K562 (cell line): ENCODE results near the gene AACS. TPM values are rescaled to one million over a fixed set of nuclear protein-coding genes. Genes with fewer than 3 reads are reported as not detected.

Source experiments
- ATAC-seq: fragments of 200-7000 bp; cut with Tn5 transposase; 3 replicates; pipeline ENCODE4 v1.9.1; 2020; ENCODE audit warnings: moderate library complexity
- BruUV-seq: library from RNA; stranded (reverse); fragments of 400-500 nt; replicated peaks from 2 replicates; lab custom pipeline; 2021; lab: Mats Ljungman, UMichigan
- CTCF ChIA-PET: fragments of 300-600 bp; formaldehyde crosslinking; extraction: SDS; loops from one replicate; lab custom pipeline; 2021; ENCODE audit warnings: low intra/inter-chr PET ratio; lab: Yijun Ruan, JAX
- POLR2A ChIA-PET: fragments of 300-600, 350-650 bp; sonication (Branson Sonifier 250); formaldehyde crosslinking; extraction: SDS; loops from one replicate; lab custom pipeline; 2021; ENCODE audit warnings: antibody characterized with exemption, inconsistent platforms; lab: Yijun Ruan, JAX
- DNase-seq, 4 experiments: peaks; one replicate each; pipeline versions ENCODE4 v3.0.0 to v3.0.0-alpha.2; 2011 to 2018; ENCODE audit warnings: low spot score in 3 of 4, mixed read lengths in 3 of 4; ENCODE audit errors: extremely low read depth in 1 of 4
- FAIRE-seq: peaks from 2 replicates; lab custom pipeline; 2011; peaks lifted over from hg19 to GRCh38; lab: Jason Lieb, UNC
- H2AFZ ChIP-seq: 2 replicates; pipeline ENCODE4 v1.6.0; 2011; ENCODE audit warnings: low read depth, low read length, control low read depth, inconsistent platforms
- H3K27ac ChIP-seq: fragments of 200-600 bp; 3 replicates; pipeline ENCODE4 v1.8.0; 2011; ENCODE audit warnings: low read depth, mild to moderate bottlenecking, control low read depth, inconsistent platforms, low read length, moderate library complexity, mixed read lengths; ENCODE audit errors: extremely low read depth
- H3K27me3 ChIP-seq, 2 experiments: fragments of 300-600 bp in 1 of 2; 2 replicates in 1 of 2; 3 replicates in 1 of 2; pipeline versions ENCODE4 v1.6.0 to v1.8.0; 2011; ENCODE audit warnings: inconsistent platforms in 2 of 2, low read length in 2 of 2, mild to moderate bottlenecking in 1 of 2, mixed read lengths in 1 of 2, moderate library complexity in 1 of 2; ENCODE audit not compliant: control insufficient read depth in 2 of 2, insufficient read depth in 2 of 2
- H3K36me3 ChIP-seq: fragments of 300-600 bp; 3 replicates; pipeline ENCODE4 v1.8.0; 2011; ENCODE audit warnings: mild to moderate bottlenecking, low read length, inconsistent platforms; ENCODE audit not compliant: control insufficient read depth, insufficient read depth
- H3K4me1 ChIP-seq, 2 experiments: fragments of 200-600 bp in 1 of 2; replicated peaks in 1 of 2; 2 replicates in 1 of 2; 3 replicates in 1 of 2; pipeline versions ENCODE4 v1.5.1 to v1.8.0; 2011; ENCODE audit warnings: inconsistent platforms in 2 of 2, low read length in 2 of 2, mild to moderate bottlenecking in 1 of 2, mixed read lengths in 1 of 2, moderate library complexity in 1 of 2; ENCODE audit not compliant: control insufficient read depth in 2 of 2, insufficient read depth in 2 of 2
- H3K4me2 ChIP-seq: 2 replicates; pipeline ENCODE4 v1.6.1; 2011; ENCODE audit warnings: low read length, control low read depth, inconsistent platforms, mixed read lengths; ENCODE audit not compliant: insufficient read depth
- H3K4me3 ChIP-seq: fragments of 200-600 bp; sonication (generic), shearing (Covaris generic); 2 replicates; pipeline ENCODE4 v1.5.1; 2016; ENCODE audit warnings: control low read depth, inconsistent platforms
- H3K79me2 ChIP-seq: fragments of 200-600 bp; 3 replicates; pipeline ENCODE4 v1.8.0; 2011; ENCODE audit warnings: low read length, inconsistent platforms; ENCODE audit not compliant: control insufficient read depth, insufficient read depth
- H3K9ac ChIP-seq, 2 experiments: 2 replicates each; pipeline versions ENCODE4 v1.6.0 to v1.6.1; 2011; ENCODE audit warnings: low read depth in 2 of 2, low read length in 2 of 2, control low read depth in 1 of 2, inconsistent platforms in 1 of 2, mild to moderate bottlenecking in 1 of 2, mixed read lengths in 1 of 2; ENCODE audit not compliant: insufficient read depth in 1 of 2
- H3K9me1 ChIP-seq: one replicate; pipeline ENCODE4 v1.6.0; 2011; ENCODE audit warnings: inconsistent platforms, mild to moderate bottlenecking, low read length, moderate library complexity; ENCODE audit not compliant: control insufficient read depth, insufficient read depth
- H3K9me3 ChIP-seq: replicated peaks from 2 replicates; pipeline ENCODE4 v1.5.1; 2011; ENCODE audit warnings: low read depth, low read length, inconsistent platforms; ENCODE audit not compliant: control insufficient read depth, insufficient read depth
- H4K20me1 ChIP-seq: replicated peaks from 2 replicates; pipeline ENCODE4 v1.6.1; 2011; ENCODE audit warnings: low read length, inconsistent platforms, mixed read lengths; ENCODE audit not compliant: control insufficient read depth, insufficient read depth
- ATF3 ChIP-seq, 2 experiments: fragments of 450-650 bp in 1 of 2; sonication (generic) in 1 of 2; formaldehyde crosslinking in 1 of 2; IDR thresholded peaks in 1 of 2; conservative IDR thresholded peaks in 1 of 2; 2 replicates each; pipeline versions ENCODE4 v1.6.1 to v1.8.1; 2016 to 2023; ENCODE audit warnings: mild to moderate bottlenecking in 2 of 2, moderate library complexity in 2 of 2, inconsistent platforms in 1 of 2, missing genetic modification reagents in 1 of 2
- DMBX1 ChIP-seq: fragments of 250-450 bp; sonication (Bioruptor Pico); IDR thresholded peaks from 2 replicates; pipeline ENCODE4 v1.8.0; 2022; ENCODE audit warnings: inconsistent platforms, mild to moderate bottlenecking, moderate library complexity, borderline replicate concordance
- PPARD ChIP-seq: fragments of 250-450 bp; sonication (Bioruptor Pico); IDR thresholded peaks from 2 replicates; pipeline ENCODE4 v1.8.0; 2022; ENCODE audit warnings: inconsistent platforms, mild to moderate bottlenecking, moderate library complexity
- RBM22 ChIP-seq: fragments of 200-400 bp; formaldehyde crosslinking; IDR thresholded peaks from 2 replicates; pipeline ENCODE4 v1.6.1; 2018; ENCODE audit warnings: low read length, low read depth; ENCODE audit not compliant: poor library complexity, severe bottlenecking
- ZC3H8 ChIP-seq: fragments of 450-650 bp; IDR thresholded peaks from 2 replicates; pipeline ENCODE4 v1.6.1; 2017
- ZEB2 ChIP-seq: fragments of 450-650 bp; IDR thresholded peaks from 2 replicates; pipeline ENCODE4 v1.6.1; 2016
- ZNF24 ChIP-seq: fragments of 450-650 bp; IDR thresholded peaks from 2 replicates; pipeline ENCODE4 v1.6.1; 2016
- ZNF395 ChIP-seq: fragments of 200-800 bp; sonication (Bioruptor generic); IDR thresholded peaks from 2 replicates; pipeline ENCODE4 v1.6.1; 2017; ENCODE audit warnings: missing genetic modification characterization, missing compliant biosample characterization
- ZZZ3 ChIP-seq: fragments of 450-650 bp; IDR thresholded peaks from 2 replicates; pipeline ENCODE4 v1.6.1; 2016; ENCODE audit warnings: antibody characterized with exemption, mild to moderate bottlenecking, moderate library complexity
- WGBS: fragments of 100-300 bp; shearing (Covaris generic); methylation state at CpG from one replicate; pipeline ENCODE4 v1.1.6; 2016; ENCODE audit warnings: low coverage, mixed read lengths; ENCODE audit not compliant: insufficient coverage; ENCODE audit errors: missing lambda C conversion rate; 5-methylcytosine and 5-hydroxymethylcytosine counted together
- in situ Hi-C: fragments of 300-500 bp; cut with MboI; formaldehyde crosslinking; loops from 4 replicates; pipeline ENCODE4 v1.15.0; 2018; ENCODE audit warnings: inconsistent platforms, mixed read lengths
- intact Hi-C: fragments of 100-400 bp; cut with micrococcal nuclease; formaldehyde crosslinking; loops from 2 replicates; pipeline ENCODE4 v1.14.2; 2022
- polyA plus RNA-seq, 8 experiments: library from polyadenylated mRNA; depleted of rRNA in 4 of 8; stranded (reverse) in 5 of 8; unstranded in 3 of 8; fragments of >200 nt; fragmentation: Nextera tagmentation in 2 of 8; fragmentation: Illumina TruSeq in 1 of 8; extraction: Ambion mirVana in 2 of 8; extraction: Trizol in 1 of 8; gene quantifications; 2 replicates each; pipeline versions ENCODE4 v1.2.1 to v1.2.3, GENCODE V29; 2011 to 2014; ENCODE audit warnings: inconsistent platforms in 1 of 8, missing spikeins in 1 of 8
- total RNA-seq, 7 experiments: library from RNA; depleted of rRNA in 6 of 7; stranded (reverse); fragments of >200 nt in 6 of 7; fragmentation: Illumina TruSeq in 2 of 7; extraction: Trizol in 2 of 7; gene quantifications; 2 replicates each; pipeline versions ENCODE4 v1.2.1 to v1.2.3, GENCODE V29; 2011 to 2021; ENCODE audit warnings: low replicate concordance in 1 of 7
- TF ChIP-seq, protein P1 (sequence below), 2 experiments: IDR thresholded peaks; 2 replicates each; pipeline ENCODE4 v1.6.1; 2012; ENCODE audit warnings: improper control_type of control experiment in 2 of 2, low read depth in 2 of 2, low read length in 2 of 2, borderline replicate concordance in 1 of 2

Gene AACS
- total and polyA plus RNA-seq, 9 of the 15 experiments (the other 6 are each of a cell fraction or from before 2014, with no cell fraction given) = 2.4 to 13.0 (median 6.0) TPM

DNA sequence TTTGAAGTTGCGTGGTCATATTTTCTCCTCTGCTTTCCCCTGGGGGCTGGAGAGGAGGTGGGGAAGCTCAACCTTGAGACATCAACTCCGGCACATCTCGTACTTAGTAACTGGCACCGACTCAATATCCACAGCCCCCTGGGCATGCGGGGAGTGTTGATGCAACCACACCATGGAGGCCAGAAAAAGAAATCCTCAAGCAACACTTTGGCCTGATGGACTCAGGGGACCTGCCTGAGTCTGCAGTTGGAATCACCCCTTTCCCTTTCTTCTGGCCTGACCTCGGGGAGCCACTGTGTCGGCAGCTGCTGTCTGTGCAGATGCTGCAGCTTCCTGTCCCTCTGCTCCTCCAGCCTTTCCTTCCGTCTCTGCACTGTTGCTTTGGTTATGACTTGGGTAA, 11.4 kb upstream of the AACS start (continued):
- TF ChIP-seq, protein P1, sequence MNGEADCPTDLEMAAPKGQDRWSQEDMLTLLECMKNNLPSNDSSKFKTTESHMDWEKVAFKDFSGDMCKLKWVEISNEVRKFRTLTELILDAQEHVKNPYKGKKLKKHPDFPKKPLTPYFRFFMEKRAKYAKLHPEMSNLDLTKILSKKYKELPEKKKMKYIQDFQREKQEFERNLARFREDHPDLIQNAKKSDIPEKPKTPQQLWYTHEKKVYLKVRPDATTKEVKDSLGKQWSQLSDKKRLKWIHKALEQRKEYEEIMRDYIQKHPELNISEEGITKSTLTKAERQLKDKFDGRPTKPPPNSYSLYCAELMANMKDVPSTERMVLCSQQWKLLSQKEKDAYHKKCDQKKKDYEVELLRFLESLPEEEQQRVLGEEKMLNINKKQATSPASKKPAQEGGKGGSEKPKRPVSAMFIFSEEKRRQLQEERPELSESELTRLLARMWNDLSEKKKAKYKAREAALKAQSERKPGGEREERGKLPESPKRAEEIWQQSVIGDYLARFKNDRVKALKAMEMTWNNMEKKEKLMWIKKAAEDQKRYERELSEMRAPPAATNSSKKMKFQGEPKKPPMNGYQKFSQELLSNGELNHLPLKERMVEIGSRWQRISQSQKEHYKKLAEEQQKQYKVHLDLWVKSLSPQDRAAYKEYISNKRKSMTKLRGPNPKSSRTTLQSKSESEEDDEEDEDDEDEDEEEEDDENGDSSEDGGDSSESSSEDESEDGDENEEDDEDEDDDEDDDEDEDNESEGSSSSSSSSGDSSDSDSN (IDR thresholded peaks at IDR 0.05; ENCODE audit: borderline replicate concordance in 1 of 2, low read depth in 2 of 2, low read length in 2 of 2) = no peak
- no peak for TF ChIP-seq RBM22

- DNase-seq (no peak), ATAC-seq (no peak), FAIRE-seq (no peak)
- H3K4me1 ChIP-seq = peaks cover 4 to 6% of the 10 kb centered on the region in 2 experiments; a peak in 2 of 5 replicates
- H3K9ac ChIP-seq = no peak overlapping the region
- H3K4me2 ChIP-seq = no peak overlapping the region
- 56% methylated on average over 9 of the region's 9 CpGs for WGBS
- H3K9me1 ChIP-seq = no peaks in the 10 kb centered on the region
- no peak overlapping the region; the same call in 1 of the 2 replicates for H2AFZ ChIP-seq
- H3K79me2 ChIP-seq = no peaks in the 10 kb centered on the region
- intact Hi-C loops (no loop called here), in situ Hi-C loops (no loop called here)
- POLR2A ChIA-PET = interaction anchor here (1.1 kb wide), 1 partner anchor 141 kb away, joined by 4 read pairs; the partner anchor contains the start of gene UBC
- peaks cover 0 to 12% of the 10 kb centered on the region in 2 experiments; a peak in 3 of 5 replicates for H3K27me3 ChIP-seq
- no peak for TF ChIP-seq PPARD
- TF ChIP-seq ZC3H8 = no peak
- no peak for TF ChIP-seq ZNF395 (CRISPR knock-in tag)
- TF ChIP-seq ATF3 (IDR thresholded peaks at IDR 0.05) = no peak
- no peak for TF ChIP-seq ATF3 (CRISPR knock-in tag; conservative IDR thresholded peaks at IDR 0.05)
- TF ChIP-seq DMBX1 (CRISPR knock-in tag) = no peak
- TF ChIP-seq ZNF24 = no peak
- no peak for TF ChIP-seq ZEB2
- no peak for TF ChIP-seq ZZZ3
- H3K36me3 ChIP-seq = no peaks in the 10 kb centered on the region
- CTCF ChIA-PET = interaction anchor here (0.6 kb wide), 1 partner anchor 1038 kb away, joined by 3 read pairs; no protein-coding TSS in a partner anchor
- no peaks in the 10 kb centered on the region for H4K20me1 ChIP-seq
- H3K4me3 ChIP-seq = no peak overlapping the region
- no peak overlapping the region for H3K27ac ChIP-seq
- no TSS peak for BruUV-seq
- H3K9me3 ChIP-seq = no peaks in the 10 kb centered on the region
These were observed 9.6 kb upstream of the AACS start for GRCh38 chr12:125055591-125055990.
